ENCODE data around the gene NOD2. TPM values are rescaled to one million over a fixed set of nuclear protein-coding genes. Genes with fewer than 3 reads are reported as not detected.

Gene NOD2
- total RNA-seq, 1 experiment from 2014 or later = not detected

GRCh38 chr16:50751528-50751927 is 58.1 kb downstream of the NOD2 start:
- DNase-seq = no peak
- Histone ChIP-seq H3K36me3 (ENCODE audit: insufficient read depth, low read length) (peaks cover 35% of the 10 kb centered on the region), H4K20me1 (ENCODE audit: insufficient read depth, low read depth, low read length) (no peaks in the 10 kb centered on the region), H3K4me1 (ENCODE audit: low read length) (no peaks in the 10 kb centered on the region), H3K4me2 (ENCODE audit: low read depth, low read length, poor library complexity, severe bottlenecking) (no peak overlapping the region), H3K79me2 (ENCODE audit: low read length) (peaks cover 4% of the 10 kb centered on the region; the same call in 1 of the 2 replicates), H2AFZ (ENCODE audit: low read length) (no peak overlapping the region), H3K9me3 (ENCODE audit: low read length) (no peaks in the 10 kb centered on the region), H3K27ac (ENCODE audit: low read length) (no peak overlapping the region), H3K4me3 (ENCODE audit: low read length) (no peak overlapping the region), H3K27me3 (ENCODE audit: low read length) (no peaks in the 10 kb centered on the region), H3K9me2 (replicated peaks; ENCODE audit: insufficient read depth, low read length) (no peaks in the 10 kb centered on the region), H3K9ac (ENCODE audit: low read length) (no peak overlapping the region)

GRCh38 chr16:50752471-50753235 is 59.2 kb downstream of the NOD2 start:
- no peaks in the 10 kb centered on the region for H4K20me1 ChIP-seq (ENCODE audit: insufficient read depth, low read depth, low read length)

GRCh38 chr16:50756473-50756872 is 63.1 kb downstream of the NOD2 start:
- Histone ChIP-seq H2AFZ (ENCODE audit: low read length) (no peak overlapping the region), H3K79me2 (ENCODE audit: low read length) (peaks cover 23% of the 10 kb centered on the region; the same call in 1 of the 2 replicates), H3K9ac (ENCODE audit: low read length) (no peak overlapping the region), H3K27ac (ENCODE audit: low read length) (no peak overlapping the region), H4K20me1 (ENCODE audit: insufficient read depth, low read depth, low read length) (no peaks in the 10 kb centered on the region), H3K4me3 (ENCODE audit: low read length) (no peak overlapping the region), H3K4me1 (ENCODE audit: low read length) (peaks cover 9% of the 10 kb centered on the region), H3K9me3 (ENCODE audit: low read length) (no peaks in the 10 kb centered on the region), H3K36me3 (ENCODE audit: insufficient read depth, low read length) (peaks cover 34% of the 10 kb centered on the region), H3K9me2 (replicated peaks; ENCODE audit: insufficient read depth, low read length) (no peaks in the 10 kb centered on the region), H3K4me2 (ENCODE audit: low read depth, low read length, poor library complexity, severe bottlenecking) (no peak overlapping the region), H3K27me3 (ENCODE audit: low read length) (no peaks in the 10 kb centered on the region)
- DNase-seq = no peak

More at GRCh38 chr16:50752471-50753235, 59.2 kb downstream of the NOD2 start:
- no peak for DNase-seq
- Histone ChIP-seq H3K4me1 (ENCODE audit: low read length) (no peaks in the 10 kb centered on the region), H3K4me3 (ENCODE audit: low read length) (no peak overlapping the region), H3K9ac (ENCODE audit: low read length) (no peak overlapping the region), H3K9me3 (ENCODE audit: low read length) (no peaks in the 10 kb centered on the region), H3K79me2 (ENCODE audit: low read length) (peaks cover 4% of the 10 kb centered on the region; the same call in 1 of the 2 replicates), H3K36me3 (ENCODE audit: insufficient read depth, low read length) (peaks cover 35% of the 10 kb centered on the region), H3K27ac (ENCODE audit: low read length) (no peak overlapping the region), H3K4me2 (ENCODE audit: low read depth, low read length, poor library complexity, severe bottlenecking) (no peak overlapping the region), H2AFZ (ENCODE audit: low read length) (no peak overlapping the region), H3K9me2 (replicated peaks; ENCODE audit: insufficient read depth, low read length) (no peaks in the 10 kb centered on the region), H3K27me3 (ENCODE audit: low read length) (no peaks in the 10 kb centered on the region)

GRCh38 chr16:50761267-50761666 is 67.9 kb downstream of the NOD2 start:
- Histone ChIP-seq H3K79me2 (ENCODE audit: low read length) (peaks cover 54% of the 10 kb centered on the region), H3K36me3 (ENCODE audit: insufficient read depth, low read length) (peaks cover 35% of the 10 kb centered on the region)

GRCh38 chr16:50762241-50762640 is 68.8 kb downstream of the NOD2 start:
- Histone ChIP-seq H3K9me3 (ENCODE audit: low read length) (no peaks in the 10 kb centered on the region), H3K4me1 (ENCODE audit: low read length) (peaks cover 9% of the 10 kb centered on the region), H3K9ac (ENCODE audit: low read length) (no peak overlapping the region), H3K4me3 (ENCODE audit: low read length) (no peak overlapping the region), H3K27me3 (ENCODE audit: low read length) (no peaks in the 10 kb centered on the region), H2AFZ (ENCODE audit: low read length) (no peak overlapping the region), H3K27ac (ENCODE audit: low read length) (no peak overlapping the region), H3K36me3 (ENCODE audit: insufficient read depth, low read length) (peaks cover 41% of the 10 kb centered on the region), H3K4me2 (ENCODE audit: low read depth, low read length, poor library complexity, severe bottlenecking) (no peak overlapping the region), H3K9me2 (replicated peaks; ENCODE audit: insufficient read depth, low read length) (no peaks in the 10 kb centered on the region), H4K20me1 (ENCODE audit: insufficient read depth, low read depth, low read length) (no peaks in the 10 kb centered on the region), H3K79me2 (ENCODE audit: low read length) (peaks cover 54% of the 10 kb centered on the region)
- DNase-seq = no peak

More at GRCh38 chr16:50761267-50761666, 67.9 kb downstream of the NOD2 start:
- no peaks in the 10 kb centered on the region for H3K27me3 ChIP-seq (ENCODE audit: low read length)
- no peaks in the 10 kb centered on the region for H3K9me3 ChIP-seq (ENCODE audit: low read length)
- H3K4me2 ChIP-seq (ENCODE audit: low read depth, low read length, poor library complexity, severe bottlenecking) = no peak overlapping the region
- no peaks in the 10 kb centered on the region for H3K9me2 ChIP-seq (replicated peaks; ENCODE audit: insufficient read depth, low read length)
- peaks cover 9% of the 10 kb centered on the region for H3K4me1 ChIP-seq (ENCODE audit: low read length)
- peak; percentile 37 for DNase-seq
- H3K27ac ChIP-seq (ENCODE audit: low read length) = no peak overlapping the region
- H2AFZ ChIP-seq (ENCODE audit: low read length) = no peak overlapping the region
- H3K4me3 ChIP-seq (ENCODE audit: low read length) = no peak overlapping the region
- no peaks in the 10 kb centered on the region for H4K20me1 ChIP-seq (ENCODE audit: insufficient read depth, low read depth, low read length)
- H3K9ac ChIP-seq (ENCODE audit: low read length) = no peak overlapping the region

- peaks cover 50% of the 10 kb centered on the region for H3K79me2 ChIP-seq (ENCODE audit: low read length)
- H3K27me3 ChIP-seq (ENCODE audit: low read length) = no peaks in the 10 kb centered on the region
- no peak overlapping the region for H3K27ac ChIP-seq (ENCODE audit: low read length)
- no peaks in the 10 kb centered on the region for H3K9me3 ChIP-seq (ENCODE audit: low read length)
- DNase-seq = peak; percentile 32
- peaks cover 9% of the 10 kb centered on the region for H3K4me1 ChIP-seq (ENCODE audit: low read length)
- no peaks in the 10 kb centered on the region for H3K9me2 ChIP-seq (replicated peaks; ENCODE audit: insufficient read depth, low read length)
- H4K20me1 ChIP-seq (ENCODE audit: insufficient read depth, low read depth, low read length) = no peaks in the 10 kb centered on the region
- no peak overlapping the region for H3K4me2 ChIP-seq (ENCODE audit: low read depth, low read length, poor library complexity, severe bottlenecking)
- no peak overlapping the region for H3K9ac ChIP-seq (ENCODE audit: low read length)
- H3K4me3 ChIP-seq (ENCODE audit: low read length) = no peak overlapping the region
- no peak overlapping the region for H2AFZ ChIP-seq (ENCODE audit: low read length)
- H3K36me3 ChIP-seq (ENCODE audit: insufficient read depth, low read length) = peaks cover 41% of the 10 kb centered on the region
Measured at GRCh38 chr16:50763211-50763610, 69.8 kb downstream of the NOD2 start.

- Histone ChIP-seq H3K4me2 (ENCODE audit: low read depth, low read length, poor library complexity, severe bottlenecking) (no peak overlapping the region), H3K9me2 (replicated peaks; ENCODE audit: insufficient read depth, low read length) (no peaks in the 10 kb centered on the region), H3K9ac (ENCODE audit: low read length) (no peak overlapping the region), H3K36me3 (ENCODE audit: insufficient read depth, low read length) (peaks cover 38% of the 10 kb centered on the region), H4K20me1 (ENCODE audit: insufficient read depth, low read depth, low read length) (no peaks in the 10 kb centered on the region), H3K27ac (ENCODE audit: low read length) (no peak overlapping the region), H3K4me1 (ENCODE audit: low read length) (peaks cover 9% of the 10 kb centered on the region), H2AFZ (ENCODE audit: low read length) (no peak overlapping the region), H3K9me3 (ENCODE audit: low read length) (no peaks in the 10 kb centered on the region), H3K79me2 (ENCODE audit: low read length) (peaks cover 44% of the 10 kb centered on the region), H3K4me3 (ENCODE audit: low read length) (no peak overlapping the region), H3K27me3 (ENCODE audit: low read length) (no peaks in the 10 kb centered on the region)
- DNase-seq = no peak
Measured at GRCh38 chr16:50765260-50765659, 71.9 kb downstream of the NOD2 start.

GRCh38 chr16:50765861-50766260 is 72.5 kb downstream of the NOD2 start:
- H4K20me1 ChIP-seq (ENCODE audit: insufficient read depth, low read depth, low read length) = no peaks in the 10 kb centered on the region
- H3K36me3 ChIP-seq (ENCODE audit: insufficient read depth, low read length) = peaks cover 32% of the 10 kb centered on the region
- H3K27me3 ChIP-seq (ENCODE audit: low read length) = no peaks in the 10 kb centered on the region
- no peak overlapping the region for H3K4me2 ChIP-seq (ENCODE audit: low read depth, low read length, poor library complexity, severe bottlenecking)
- no peak overlapping the region for H3K27ac ChIP-seq (ENCODE audit: low read length)
- no peak overlapping the region for H3K4me3 ChIP-seq (ENCODE audit: low read length)
- peaks cover 6% of the 10 kb centered on the region for H3K4me1 ChIP-seq (ENCODE audit: low read length)
- H3K9me2 ChIP-seq (replicated peaks; ENCODE audit: insufficient read depth, low read length) = no peaks in the 10 kb centered on the region
- peak; percentile 17 for DNase-seq
- H3K79me2 ChIP-seq (ENCODE audit: low read length) = peaks cover 42% of the 10 kb centered on the region
- H3K9ac ChIP-seq (ENCODE audit: low read length) = no peak overlapping the region
- no peaks in the 10 kb centered on the region for H3K9me3 ChIP-seq (ENCODE audit: low read length)
- no peak overlapping the region for H2AFZ ChIP-seq (ENCODE audit: low read length)
